ENCODE measurements around the gene CMIP.

The CMIP gene

DNA sequence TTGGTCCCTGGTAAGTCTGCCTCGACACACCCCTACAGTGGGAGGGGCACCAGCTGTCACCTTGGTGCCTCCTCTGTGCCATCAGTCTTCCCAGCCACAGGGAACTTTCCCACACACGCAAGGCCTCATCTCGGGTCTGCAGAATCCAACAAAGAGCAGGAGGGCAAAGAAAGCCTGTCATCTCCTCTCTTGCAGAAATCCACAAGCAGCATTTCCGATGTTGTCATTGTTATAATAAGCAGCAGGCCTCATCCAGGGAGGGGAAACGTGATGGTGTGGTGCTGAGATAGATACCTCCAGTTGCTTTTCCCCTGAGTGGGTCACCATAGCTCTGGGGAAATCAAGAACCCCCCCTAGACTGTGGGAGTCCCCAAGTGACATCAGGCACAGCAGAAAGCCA is 110.4 kb downstream of the CMIP start:
- Histone ChIP-seq H3K79me2 (peaks cover 46% of the 10 kb centered on the region), H3K4me1 (no peaks in the 10 kb centered on the region), H3K9me3 (ENCODE audit: control insufficient read depth, low read length) (no peaks in the 10 kb centered on the region), H3K36me3 (ENCODE audit: control insufficient read depth, insufficient read depth, low read length) (no peaks in the 10 kb centered on the region), H3K4me3 (ENCODE audit: low read depth, low read length) (no peak overlapping the region), H2AFZ (no peak overlapping the region), H3K27ac (no peak overlapping the region), H3K4me2 (ENCODE audit: low read length) (no peak overlapping the region), H3K9ac (no peak overlapping the region), H3K27me3 (ENCODE audit: control insufficient read depth, insufficient read depth, low read length) (no peaks in the 10 kb centered on the region)
- TF ChIP-seq, protein P1, sequence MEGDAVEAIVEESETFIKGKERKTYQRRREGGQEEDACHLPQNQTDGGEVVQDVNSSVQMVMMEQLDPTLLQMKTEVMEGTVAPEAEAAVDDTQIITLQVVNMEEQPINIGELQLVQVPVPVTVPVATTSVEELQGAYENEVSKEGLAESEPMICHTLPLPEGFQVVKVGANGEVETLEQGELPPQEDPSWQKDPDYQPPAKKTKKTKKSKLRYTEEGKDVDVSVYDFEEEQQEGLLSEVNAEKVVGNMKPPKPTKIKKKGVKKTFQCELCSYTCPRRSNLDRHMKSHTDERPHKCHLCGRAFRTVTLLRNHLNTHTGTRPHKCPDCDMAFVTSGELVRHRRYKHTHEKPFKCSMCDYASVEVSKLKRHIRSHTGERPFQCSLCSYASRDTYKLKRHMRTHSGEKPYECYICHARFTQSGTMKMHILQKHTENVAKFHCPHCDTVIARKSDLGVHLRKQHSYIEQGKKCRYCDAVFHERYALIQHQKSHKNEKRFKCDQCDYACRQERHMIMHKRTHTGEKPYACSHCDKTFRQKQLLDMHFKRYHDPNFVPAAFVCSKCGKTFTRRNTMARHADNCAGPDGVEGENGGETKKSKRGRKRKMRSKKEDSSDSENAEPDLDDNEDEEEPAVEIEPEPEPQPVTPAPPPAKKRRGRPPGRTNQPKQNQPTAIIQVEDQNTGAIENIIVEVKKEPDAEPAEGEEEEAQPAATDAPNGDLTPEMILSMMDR (IDR thresholded peaks at IDR 0.05) = no peak

DNA sequence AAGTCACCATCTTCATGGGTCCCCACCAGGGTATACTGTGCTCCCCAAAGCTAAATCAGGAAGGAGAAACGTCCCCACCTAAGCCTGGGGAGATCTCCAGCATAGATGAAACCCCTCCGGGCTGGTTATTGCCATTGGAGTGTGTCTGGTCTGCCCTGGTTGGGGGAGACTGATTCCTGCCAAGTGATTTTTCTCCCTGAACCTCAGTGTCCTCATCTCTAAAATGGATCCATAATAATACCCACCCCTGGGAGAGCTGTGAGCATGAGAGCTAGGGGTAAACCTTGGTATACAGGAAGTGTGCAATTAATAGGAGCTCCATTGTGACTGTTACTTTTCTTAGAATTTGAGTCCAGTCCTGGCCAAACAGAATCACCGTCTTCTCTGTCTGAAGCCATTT is 111.1 kb downstream of the CMIP start:
- Histone ChIP-seq H3K79me2 (peaks cover 41% of the 10 kb centered on the region), H3K36me3 (ENCODE audit: control insufficient read depth, insufficient read depth, low read length) (no peaks in the 10 kb centered on the region), H3K4me1 (no peaks in the 10 kb centered on the region), H3K27ac (no peak overlapping the region), H3K9me3 (ENCODE audit: control insufficient read depth, low read length) (no peaks in the 10 kb centered on the region), H3K27me3 (ENCODE audit: control insufficient read depth, insufficient read depth, low read length) (no peaks in the 10 kb centered on the region), H3K9ac (no peak overlapping the region), H3K4me2 (ENCODE audit: low read length) (no peak overlapping the region), H2AFZ (no peak overlapping the region), H3K4me3 (ENCODE audit: low read depth, low read length) (no peak overlapping the region)
- TF ChIP-seq, protein P1 (IDR thresholded peaks at IDR 0.05) = no peak

- Histone ChIP-seq H3K27ac (no peak overlapping the region), H3K27me3 (ENCODE audit: control insufficient read depth, insufficient read depth, low read length) (no peaks in the 10 kb centered on the region), H3K36me3 (ENCODE audit: control insufficient read depth, insufficient read depth, low read length) (no peaks in the 10 kb centered on the region), H3K4me3 (ENCODE audit: low read depth, low read length) (no peak overlapping the region), H3K4me1 (no peaks in the 10 kb centered on the region), H3K4me2 (ENCODE audit: low read length) (no peak overlapping the region), H2AFZ (no peak overlapping the region), H3K9ac (no peak overlapping the region), H3K79me2 (peaks cover 32% of the 10 kb centered on the region), H3K9me3 (ENCODE audit: control insufficient read depth, low read length) (no peaks in the 10 kb centered on the region)
- TF ChIP-seq, protein P1 (IDR thresholded peaks at IDR 0.05) = no peak
Measured at GRCh38 chr16:81556715-81557284, 112.2 kb downstream of the CMIP start.

DNA sequence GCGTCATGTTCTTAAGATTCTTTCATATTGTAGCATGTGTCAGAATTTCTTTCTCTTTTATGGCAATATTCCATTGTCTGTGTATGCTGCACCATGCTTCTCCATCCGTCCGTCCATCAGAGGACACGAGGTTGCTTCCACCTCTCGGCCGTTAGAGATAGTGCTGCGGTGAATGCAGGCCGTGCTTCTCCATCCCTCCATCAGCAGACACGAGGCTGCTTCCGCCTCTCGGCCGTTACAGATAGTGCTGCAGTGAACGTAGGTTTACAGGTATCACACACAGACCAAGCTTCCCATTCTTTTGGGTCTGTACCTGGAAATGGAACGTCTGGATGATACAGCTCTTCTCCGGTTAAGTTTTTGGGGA is 113.5 kb downstream of the CMIP start:
- Histone ChIP-seq H3K4me1 (peaks cover 3% of the 10 kb centered on the region), H3K9me3 (ENCODE audit: control insufficient read depth, low read length) (no peaks in the 10 kb centered on the region), H2AFZ (no peak overlapping the region), H3K4me3 (ENCODE audit: low read depth, low read length) (no peak overlapping the region), H3K9ac (no peak overlapping the region), H3K27me3 (ENCODE audit: control insufficient read depth, insufficient read depth, low read length) (no peaks in the 10 kb centered on the region), H3K79me2 (peaks cover 25% of the 10 kb centered on the region), H3K27ac (no peak overlapping the region), H3K36me3 (ENCODE audit: control insufficient read depth, insufficient read depth, low read length) (no peaks in the 10 kb centered on the region), H3K4me2 (ENCODE audit: low read length) (no peak overlapping the region)
- TF ChIP-seq, protein P1 (IDR thresholded peaks at IDR 0.05) = no peak

GRCh38 chr16:81558444-81559175 is 114.0 kb downstream of the CMIP start:
- no peaks in the 10 kb centered on the region for H3K9me3 ChIP-seq (ENCODE audit: control insufficient read depth, low read length)
- no peak overlapping the region for H3K9ac ChIP-seq
- no peaks in the 10 kb centered on the region for H3K27me3 ChIP-seq (ENCODE audit: control insufficient read depth, insufficient read depth, low read length)
- peaks cover 3% of the 10 kb centered on the region for H3K4me1 ChIP-seq
- TF ChIP-seq, protein P1 (IDR thresholded peaks at IDR 0.05) = no peak
- no peak overlapping the region for H3K4me2 ChIP-seq (ENCODE audit: low read length)
- no peak overlapping the region for H2AFZ ChIP-seq
- H3K4me3 ChIP-seq (ENCODE audit: low read depth, low read length) = no peak overlapping the region
- no peaks in the 10 kb centered on the region for H3K36me3 ChIP-seq (ENCODE audit: control insufficient read depth, insufficient read depth, low read length)
- H3K79me2 ChIP-seq = peaks cover 25% of the 10 kb centered on the region
- H3K27ac ChIP-seq = no peak overlapping the region

Measured in parathyroid adenoma (tissue), 2 donors.